DOHH2 (cell line): ENCODE data around the gene FOXF2.
A peak's percentile ranks its signal among the peaks of the same experiment; 100 is the strongest.

Experiments
- H3F3A ChIP-seq: fragments of 200-600 bp; sonication (generic), shearing (Covaris generic); 2 replicates; pipeline ENCODE4 v1.6.0; 2016; ENCODE audit warnings: antibody characterized with exemption, mild to moderate bottlenecking; ENCODE audit not compliant: control insufficient read depth, insufficient read depth
- H3K27ac ChIP-seq: fragments of 200-600 bp; sonication (generic); 2 replicates; pipeline ENCODE4 v1.5.1; 2014; ENCODE audit warnings: low read depth, mild to moderate bottlenecking, low read length, moderate library complexity
- H3K27me3 ChIP-seq: fragments of 200-600 bp; sonication (generic); 2 replicates; pipeline ENCODE4 v1.6.1; 2014; ENCODE audit warnings: mild to moderate bottlenecking, low read length, mixed read lengths; ENCODE audit not compliant: control insufficient read depth
- H3K36me3 ChIP-seq: fragments of 200-600 bp; sonication (generic); 2 replicates; pipeline ENCODE4 v1.6.1; 2014; ENCODE audit warnings: mild to moderate bottlenecking, low read length, moderate library complexity, mixed read lengths; ENCODE audit not compliant: control insufficient read depth
- H3K4me1 ChIP-seq: fragments of 200-600 bp; sonication (generic); 2 replicates; pipeline ENCODE4 v1.6.1; 2014; ENCODE audit warnings: mild to moderate bottlenecking, low read length, mixed read lengths; ENCODE audit not compliant: control insufficient read depth
- H3K4me2 ChIP-seq: fragments of 200-600 bp; sonication (generic); 2 replicates; pipeline ENCODE4 v1.6.0; 2014; ENCODE audit warnings: mild to moderate bottlenecking, low read length, moderate library complexity
- H3K4me3 ChIP-seq: fragments of 200-600 bp; sonication (generic); 2 replicates; pipeline ENCODE4 v1.5.1; 2014; ENCODE audit warnings: mild to moderate bottlenecking, low read length, mixed read lengths
- H3K79me2 ChIP-seq: fragments of 200-600 bp; sonication (generic); 2 replicates; pipeline ENCODE4 v1.6.1; 2014; ENCODE audit warnings: mild to moderate bottlenecking, low read length, mixed read lengths; ENCODE audit not compliant: control insufficient read depth
- H3K9me2 ChIP-seq: fragments of 200-600 bp; sonication (generic); replicated peaks from 2 replicates; pipeline ENCODE4 v1.6.1; 2014; ENCODE audit warnings: mild to moderate bottlenecking, low read length, mixed read lengths; ENCODE audit not compliant: control insufficient read depth
- H3K9me3 ChIP-seq: fragments of 200-600 bp; sonication (generic); 2 replicates; pipeline ENCODE4 v1.6.1; 2014; ENCODE audit warnings: antibody characterized with exemption, low read length, mixed read lengths; ENCODE audit not compliant: control insufficient read depth, insufficient read depth
- H4K20me1 ChIP-seq: fragments of 200-600 bp; sonication (generic); 2 replicates; pipeline ENCODE4 v1.6.0; 2014; ENCODE audit warnings: low read depth, mild to moderate bottlenecking, antibody characterized with exemption, low read length, moderate library complexity; ENCODE audit not compliant: control insufficient read depth, insufficient read depth
- EZH2phosphoT487 ChIP-seq: fragments of 200-600 bp; sonication (generic); IDR thresholded peaks from 2 replicates; pipeline ENCODE4 v1.6.1; 2017; ENCODE audit warnings: borderline replicate concordance, mild to moderate bottlenecking, antibody characterized with exemption, low read length, moderate library complexity, mixed read lengths
- TF ChIP-seq, protein P1 (sequence below): fragments of 200-600 bp; sonication (generic); IDR thresholded peaks from one replicate; pipeline ENCODE4 v1.5.1; 2014; ENCODE audit warnings: antibody characterized with exemption, mild to moderate bottlenecking, low read depth, low read length; ENCODE audit not compliant: poor library complexity, severe bottlenecking

The FOXF2 gene

DNA sequence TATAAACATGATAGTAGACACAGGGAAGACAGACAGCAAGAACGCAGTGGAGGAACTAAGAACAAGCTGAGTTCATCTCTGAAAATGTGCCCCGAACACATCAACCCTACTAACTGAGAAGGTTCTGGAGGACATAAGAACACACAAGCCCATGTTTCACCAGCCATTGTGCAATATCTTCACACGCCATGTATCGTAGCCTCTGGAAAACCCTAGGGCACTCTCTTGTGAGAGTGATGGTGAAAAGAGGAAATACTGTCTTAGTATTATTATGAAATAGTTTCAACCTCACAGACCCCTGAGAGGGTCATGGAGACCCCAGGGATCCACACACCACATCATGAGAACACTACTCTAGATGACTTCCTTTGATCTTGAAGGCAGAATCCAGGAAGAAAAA is 26.1 kb upstream of the FOXF2 start:
- H3K79me2 ChIP-seq: no peaks in the 10 kb centered on the region
- no peaks in the 10 kb centered on the region for H3K9me3 ChIP-seq
- no peak overlapping the region for H3K4me2 ChIP-seq
- no peaks in the 10 kb centered on the region for H3K4me1 ChIP-seq
- no peak overlapping the region for H3K4me3 ChIP-seq
- no peaks in the 10 kb centered on the region for H3K9me2 ChIP-seq
- no peaks in the 10 kb centered on the region for H3K36me3 ChIP-seq
- H4K20me1 ChIP-seq: no peaks in the 10 kb centered on the region
- H3F3A ChIP-seq: no peaks in the 10 kb centered on the region
- TF ChIP-seq, protein P1, sequence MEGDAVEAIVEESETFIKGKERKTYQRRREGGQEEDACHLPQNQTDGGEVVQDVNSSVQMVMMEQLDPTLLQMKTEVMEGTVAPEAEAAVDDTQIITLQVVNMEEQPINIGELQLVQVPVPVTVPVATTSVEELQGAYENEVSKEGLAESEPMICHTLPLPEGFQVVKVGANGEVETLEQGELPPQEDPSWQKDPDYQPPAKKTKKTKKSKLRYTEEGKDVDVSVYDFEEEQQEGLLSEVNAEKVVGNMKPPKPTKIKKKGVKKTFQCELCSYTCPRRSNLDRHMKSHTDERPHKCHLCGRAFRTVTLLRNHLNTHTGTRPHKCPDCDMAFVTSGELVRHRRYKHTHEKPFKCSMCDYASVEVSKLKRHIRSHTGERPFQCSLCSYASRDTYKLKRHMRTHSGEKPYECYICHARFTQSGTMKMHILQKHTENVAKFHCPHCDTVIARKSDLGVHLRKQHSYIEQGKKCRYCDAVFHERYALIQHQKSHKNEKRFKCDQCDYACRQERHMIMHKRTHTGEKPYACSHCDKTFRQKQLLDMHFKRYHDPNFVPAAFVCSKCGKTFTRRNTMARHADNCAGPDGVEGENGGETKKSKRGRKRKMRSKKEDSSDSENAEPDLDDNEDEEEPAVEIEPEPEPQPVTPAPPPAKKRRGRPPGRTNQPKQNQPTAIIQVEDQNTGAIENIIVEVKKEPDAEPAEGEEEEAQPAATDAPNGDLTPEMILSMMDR: no peak
- no peak for TF ChIP-seq EZH2phosphoT487
- no peaks in the 10 kb centered on the region for H3K27me3 ChIP-seq
- H3K27ac ChIP-seq: no peak overlapping the region

GRCh38 chr6:1363729-1364572 is 25.4 kb upstream of the FOXF2 start:
- Histone ChIP-seq H3K79me2 (no peaks in the 10 kb centered on the region), H4K20me1 (no peaks in the 10 kb centered on the region), H3K4me1 (no peaks in the 10 kb centered on the region), H3K9me2 (no peaks in the 10 kb centered on the region), H3K4me3 (no peak overlapping the region), H3K4me2 (no peak overlapping the region), H3K27ac (no peak overlapping the region), H3F3A (no peaks in the 10 kb centered on the region), H3K27me3 (no peaks in the 10 kb centered on the region), H3K36me3 (no peaks in the 10 kb centered on the region), H3K9me3 (no peaks in the 10 kb centered on the region)
- TF ChIP-seq EZH2phosphoT487: no peak
- TF ChIP-seq, protein P1: peak; percentile 38

- no peaks in the 10 kb centered on the region for H3K27me3 ChIP-seq
- H3K36me3 ChIP-seq: no peaks in the 10 kb centered on the region
- H3K9me3 ChIP-seq: no peaks in the 10 kb centered on the region
- no peaks in the 10 kb centered on the region for H4K20me1 ChIP-seq
- no peaks in the 10 kb centered on the region for H3F3A ChIP-seq
- no peaks in the 10 kb centered on the region for H3K79me2 ChIP-seq
- TF ChIP-seq EZH2phosphoT487: no peak
- TF ChIP-seq, protein P1: no peak
- H3K4me1 ChIP-seq: no peaks in the 10 kb centered on the region
- H3K4me2 ChIP-seq: no peak overlapping the region
- H3K27ac ChIP-seq: no peak overlapping the region
- H3K4me3 ChIP-seq: no peak overlapping the region
- no peaks in the 10 kb centered on the region for H3K9me2 ChIP-seq
These were observed 24.6 kb upstream of the FOXF2 start for GRCh38 chr6:1364791-1365190.
